GM19025 (cell line): Measurements from ENCODE around the gene EGFLAM.

Source experiments
- ATAC-seq: cut with Tn5 transposase; IDR thresholded peaks from one replicate; pipeline ENCODE4 v1.9.1; 2021; ENCODE audit warnings: mild to moderate bottlenecking, low read depth, moderate library complexity; ENCODE audit not compliant: unreplicated experiment

EGFLAM gene

GRCh38 chr5:38258319-38259061 lies at the start of gene EGFLAM:
TSS of gene EGFLAM (plus strand) at chr5:38258559. CDS start at chr5:38258755, 196 bp downstream.
- ATAC-seq, result no peak

GRCh38 chr5:38208782-38209378 lies 49.5 kb upstream of the EGFLAM start:
- no peak for ATAC-seq

- ATAC-seq, result no peak
Measured at GRCh38 chr5:38210676-38211353, 47.5 kb upstream of the EGFLAM start.

- no peak for ATAC-seq
Measured at GRCh38 chr5:38211354-38211710, 47.0 kb upstream of the EGFLAM start.

- no peak for ATAC-seq
Measured at GRCh38 chr5:38212307-38212706, 46.1 kb upstream of the EGFLAM start.

- no peak for ATAC-seq
Measured at GRCh38 chr5:38226091-38226490, 32.3 kb upstream of the EGFLAM start.

- no peak for ATAC-seq
Measured at GRCh38 chr5:38228914-38229313, 29.4 kb upstream of the EGFLAM start.

- no peak for ATAC-seq
Measured at GRCh38 chr5:38234737-38235136, 23.6 kb upstream of the EGFLAM start.

GRCh38 chr5:38237681-38238080 lies 20.7 kb upstream of the EGFLAM start:
- ATAC-seq, result no peak

GRCh38 chr5:38240212-38240611 lies 18.1 kb upstream of the EGFLAM start:
- ATAC-seq, result no peak

GRCh38 chr5:38241655-38242054 lies 16.7 kb upstream of the EGFLAM start:
- ATAC-seq, result no peak

- no peak for ATAC-seq
Measured at GRCh38 chr5:38245307-38245706, 13.1 kb upstream of the EGFLAM start.

- ATAC-seq, result no peak
Measured at GRCh38 chr5:38249301-38249700, 9.1 kb upstream of the EGFLAM start.

GRCh38 chr5:38249812-38250211 lies 8.5 kb upstream of the EGFLAM start:
- ATAC-seq, result no peak

- ATAC-seq, result no peak
Measured at GRCh38 chr5:38250763-38251448, 7.5 kb upstream of the EGFLAM start.

GRCh38 chr5:38253759-38254158 lies 4.6 kb upstream of the EGFLAM start:
- no peak for ATAC-seq

- no peak for ATAC-seq
Measured at GRCh38 chr5:38257308-38258041, 884 bp upstream of the EGFLAM start.

- no peak for ATAC-seq
Measured at GRCh38 chr5:38258042-38258318, 379 bp upstream of the EGFLAM start.

- ATAC-seq, result no peak
Measured at GRCh38 chr5:38259062-38259808, 876 bp downstream of the EGFLAM start.

GRCh38 chr5:38259809-38260160 lies 1.4 kb downstream of the EGFLAM start:
- no peak for ATAC-seq
